Measurements from ENCODE around the gene CREBBP. TPM values are rescaled to one million over a fixed set of nuclear protein-coding genes. Genes with fewer than 3 reads are reported as not detected.
A peak's percentile ranks its signal among the peaks of the same experiment; 100 is the strongest.

Gene CREBBP
- total RNA-seq, 1 experiment from 2014 or later = 79.1 TPM

- no peak overlapping the region for H3K27ac ChIP-seq (ENCODE audit: insufficient read length, low read depth, low read length)
- H2AK5ac ChIP-seq (ENCODE audit: insufficient read length, low read length) = no peak overlapping the region
- H3K9me3 Mint-ChIP-seq = no peaks in the 10 kb centered on the region
- no peak overlapping the region for H2BK15ac ChIP-seq (ENCODE audit: low read depth, low read length)
- H3K4me2 ChIP-seq (ENCODE audit: insufficient read depth, insufficient read length, low read length) = no peak overlapping the region
- H2BK20ac ChIP-seq (ENCODE audit: low read depth, low read length, poor library complexity, severe bottlenecking) = no peak overlapping the region
- H3K4me3 Mint-ChIP-seq = no peak overlapping the region
- H3K56ac ChIP-seq (ENCODE audit: insufficient read length, low read depth, low read length) = no peak overlapping the region
- no peaks in the 10 kb centered on the region for H3K4me1 ChIP-seq (ENCODE audit: insufficient read depth, low read length)
- no CpG with 5 or more reads among the region's 18 CpGs for WGBS (ENCODE audit: extremely low coverage, insufficient read length, low lambda C conversion rate)
- H4K8ac ChIP-seq (replicated peaks; ENCODE audit: insufficient read length, low read depth, low read length) = no peak overlapping the region
- TF ChIP-seq CTCF (conservative IDR thresholded peaks at IDR 0.05) = peak; percentile 94
- H3K4me1 Mint-ChIP-seq = peaks cover 5 to 6% of the 10 kb centered on the region in 2 experiments; a peak in 3 of 4 replicates
- DNase-seq = peak; percentile 92
- no peaks in the 10 kb centered on the region for H3K23me2 ChIP-seq (ENCODE audit: insufficient read length, low read depth, low read length, poor library complexity, severe bottlenecking)
- H4K20me1 ChIP-seq (ENCODE audit: control insufficient read depth, insufficient read depth, insufficient read length) = no peaks in the 10 kb centered on the region
- H3K9me3 ChIP-seq (ENCODE audit: control insufficient read depth, low read depth, low read length) = no peaks in the 10 kb centered on the region
- no peak overlapping the region for H2BK120ac ChIP-seq (ENCODE audit: low read depth, low read length, poor library complexity, severe bottlenecking)
- no peaks in the 10 kb centered on the region for H3K79me2 ChIP-seq (ENCODE audit: insufficient read depth, low read length)
- peaks cover 30 to 65% (median 43%) of the 10 kb centered on the region in 3 experiments; a peak in 6 of 7 replicates for H3K36me3 Mint-ChIP-seq (ENCODE audit: insufficient read depth in 1 of 3, low read depth in 3 of 3)
- no peak overlapping the region for H3K9ac ChIP-seq (ENCODE audit: extremely low read depth, insufficient read length, low read length)
- peak overlapping the region in 2 of 3 experiments; percentile 34 to 39; a peak in 3 of 7 replicates for H3K27ac Mint-ChIP-seq
- no peaks in the 10 kb centered on the region for H3K79me1 ChIP-seq (ENCODE audit: insufficient read depth, low read depth, low read length, poor library complexity, severe bottlenecking)
- H3K27me3 Mint-ChIP-seq (ENCODE audit: low read depth) = no peaks in the 10 kb centered on the region
- no peak overlapping the region for H3K14ac ChIP-seq (ENCODE audit: insufficient read depth, low read length)
- no peak overlapping the region for H3T11ph ChIP-seq (ENCODE audit: low read length)
- H2BK12ac ChIP-seq (ENCODE audit: insufficient read length, low read depth, low read length) = no peak overlapping the region
- no peaks in the 10 kb centered on the region for H3K27me3 ChIP-seq (ENCODE audit: insufficient read depth, low read length)
- H3K4ac ChIP-seq (ENCODE audit: low read depth, low read length) = no peak overlapping the region
- H4K91ac ChIP-seq (ENCODE audit: insufficient read length, low read depth, low read length) = no peak overlapping the region
- H2BK5ac ChIP-seq (ENCODE audit: insufficient read length, low read length) = no peak overlapping the region
- H3K23ac ChIP-seq (ENCODE audit: insufficient read length, low read depth, low read length) = no peak overlapping the region
- H4K5ac ChIP-seq (ENCODE audit: insufficient read length, low read depth, low read length) = no peak overlapping the region
- H2AFZ ChIP-seq (ENCODE audit: low read length) = no peak overlapping the region
- H3K18ac ChIP-seq (ENCODE audit: insufficient read length, low read depth, low read length) = no peak overlapping the region
Measured at GRCh38 chr16:3690470-3690928, 190.0 kb downstream of the CREBBP start.

Measured in H9 (cell line).